Measurements from ENCODE around the gene MYRF.

The MYRF gene

GRCh38 chr11:61743486-61744095 lies 8.8 kb upstream of the MYRF start:
- no peak for DNase-seq

DNA sequence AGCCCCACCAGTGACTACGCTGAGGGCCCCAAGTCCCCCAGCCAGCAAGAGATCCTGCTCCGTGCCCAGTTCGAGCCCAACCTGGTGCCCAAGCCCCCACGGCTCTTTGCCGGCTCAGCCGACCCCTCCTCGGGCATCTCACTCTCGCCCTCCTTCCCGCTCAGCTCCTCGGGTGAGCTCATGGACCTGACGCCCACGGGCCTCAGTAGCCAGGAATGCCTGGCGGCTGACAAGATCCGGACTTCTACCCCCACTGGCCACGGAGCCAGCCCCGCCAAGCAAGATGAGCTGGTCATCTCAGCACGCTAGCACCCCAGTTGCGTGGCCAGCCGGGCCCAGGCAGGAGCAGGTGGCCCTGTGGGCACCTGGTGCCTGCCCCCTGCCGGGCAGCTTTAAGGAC lies 8.3 kb upstream of the MYRF start:
- DNase-seq: no peak

DNA sequence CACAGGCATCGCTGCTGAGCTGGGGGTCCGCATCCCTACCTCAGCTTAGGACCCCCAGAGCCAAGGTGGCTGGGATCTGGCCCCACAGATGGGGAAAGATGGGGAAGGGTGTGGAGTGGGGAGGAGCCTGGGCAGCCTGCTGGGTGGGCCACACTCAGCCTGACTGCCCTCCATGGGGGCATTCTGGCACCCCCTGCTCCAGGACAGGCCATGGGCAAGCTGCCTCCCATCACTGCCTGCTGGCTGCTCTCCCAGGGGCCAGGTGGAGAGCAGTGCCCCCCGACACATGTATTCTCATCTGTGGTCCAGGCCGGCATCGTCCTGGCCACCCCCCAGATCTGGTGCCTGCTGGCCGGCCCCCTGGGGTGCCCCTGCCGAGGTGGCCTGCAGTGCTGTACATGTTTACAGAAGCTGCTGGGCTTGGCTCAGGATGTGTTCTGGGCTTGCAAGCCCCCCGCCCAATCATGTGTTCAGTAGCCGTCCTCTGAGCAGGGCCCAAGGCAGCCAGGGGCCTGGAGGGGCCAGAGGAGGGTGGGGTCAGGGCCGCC lies 7.8 kb upstream of the MYRF start:
- DNase-seq: no peak

DNA sequence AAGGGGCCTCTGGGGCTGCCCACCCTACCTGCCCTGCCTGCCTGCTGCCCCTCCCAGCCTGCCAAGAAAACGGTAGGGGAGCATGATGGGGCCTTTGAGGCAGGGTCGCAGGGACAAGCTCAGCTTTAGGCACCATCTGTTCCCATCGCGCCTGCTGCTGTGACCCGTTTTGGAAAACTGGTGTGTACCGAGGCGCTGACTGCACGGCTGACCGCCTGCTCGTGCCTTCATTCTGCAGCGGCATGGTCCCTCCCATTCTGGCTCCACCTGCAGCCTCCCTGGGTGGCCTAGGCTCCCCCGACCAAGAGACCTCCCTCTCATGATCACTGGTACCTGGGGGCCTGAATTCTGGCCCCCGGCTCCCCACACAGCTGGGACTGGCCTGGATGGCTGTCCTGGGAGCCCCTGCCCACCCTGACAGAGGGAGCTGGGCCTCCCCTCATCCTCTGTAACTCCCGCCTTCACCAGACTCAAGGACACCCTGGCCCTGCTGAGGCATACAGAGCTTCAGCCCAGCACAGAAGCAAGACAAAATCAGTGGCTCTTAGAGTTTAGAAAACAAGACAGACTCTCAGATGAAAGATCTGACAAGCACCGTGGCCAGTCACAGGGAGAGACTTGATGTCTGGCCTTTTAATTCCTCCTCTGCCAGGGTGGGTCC lies 6.5 kb upstream of the MYRF start:
- no peak for DNase-seq

DNA sequence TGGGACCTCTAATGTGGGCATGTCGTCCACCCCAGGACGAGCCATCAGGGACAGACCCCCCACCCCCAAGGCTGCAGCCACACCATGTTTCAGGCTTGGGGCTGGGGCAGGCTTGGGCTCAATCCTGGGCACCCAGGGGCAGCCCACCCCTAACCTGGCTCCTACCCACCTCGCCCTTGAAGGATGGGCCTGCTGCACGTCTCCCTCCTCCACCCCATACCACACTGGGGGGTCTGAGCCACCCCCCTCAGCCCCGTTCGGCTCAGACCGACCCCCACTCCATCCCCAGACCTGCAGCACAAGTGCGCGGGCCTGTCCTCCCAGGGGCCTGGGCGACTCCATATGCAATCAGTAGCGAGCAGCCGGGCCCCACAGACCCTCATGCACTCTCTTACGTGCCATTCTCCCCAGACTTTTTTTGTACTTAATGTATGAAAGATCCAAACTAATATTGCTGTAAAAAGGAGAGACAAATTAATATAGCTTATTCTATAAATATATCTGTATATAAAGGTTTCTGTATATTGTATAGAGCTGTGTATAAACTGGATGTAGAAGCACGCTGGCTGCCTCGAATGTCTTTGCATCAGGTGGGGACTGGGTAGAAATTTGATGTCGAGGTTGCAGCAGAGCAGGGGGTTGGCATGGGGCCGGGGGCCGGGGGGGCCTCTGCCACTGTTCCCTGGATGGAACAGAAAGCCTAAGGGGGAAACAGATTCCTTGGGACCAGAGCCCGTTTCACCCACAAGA lies 5.8 kb upstream of the MYRF start:
- no peak for DNase-seq

GRCh38 chr11:61747192-61747966 lies 5.1 kb upstream of the MYRF start:
- no peak for DNase-seq

- DNase-seq: no peak
Measured at GRCh38 chr11:61747967-61748285, 4.5 kb upstream of the MYRF start.

GRCh38 chr11:61749591-61750217 lies 2.7 kb upstream of the MYRF start:
- DNase-seq: no peak

DNA sequence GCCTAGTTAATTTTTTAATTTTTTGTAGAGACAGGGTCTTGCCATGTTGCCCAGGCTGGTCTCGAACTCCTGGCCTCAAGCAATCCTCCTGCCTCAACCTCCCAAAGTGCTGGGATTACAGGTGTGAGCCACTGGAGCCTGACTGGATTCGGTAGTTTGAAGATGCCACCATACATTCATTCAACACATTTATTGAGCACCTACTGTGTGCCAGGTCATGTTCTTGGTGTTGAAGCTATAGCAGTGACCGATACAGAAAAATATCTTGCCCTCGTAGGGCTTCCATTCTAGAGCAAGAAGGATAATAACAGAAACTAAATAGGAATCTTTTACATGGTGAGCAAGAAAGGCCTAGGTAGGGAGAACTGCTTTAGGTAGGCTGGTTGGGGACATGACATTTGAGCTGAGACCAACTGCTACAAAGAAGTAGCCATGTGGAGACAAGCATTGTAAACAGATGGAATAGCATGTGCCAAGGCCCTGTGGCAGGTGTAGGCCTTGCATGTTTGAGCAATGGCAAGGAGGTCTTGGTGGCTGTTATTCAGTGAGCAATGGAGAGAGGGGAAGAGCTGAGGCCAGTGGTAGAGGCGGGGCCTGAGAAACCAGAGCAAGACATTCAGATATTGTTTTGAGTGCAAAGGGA lies 1.7 kb upstream of the MYRF start:
- no peak for DNase-seq

GRCh38 chr11:61751384-61751783 lies 1.1 kb upstream of the MYRF start:
- DNase-seq: no peak

GRCh38 chr11:61752925-61753521 lies 587 bp downstream of the MYRF start:
- DNase-seq: no peak

GRCh38 chr11:61753672-61754071 lies 1.2 kb downstream of the MYRF start:
- DNase-seq: no peak

- no peak for DNase-seq
Measured at GRCh38 chr11:61754534-61755482, 2.4 kb downstream of the MYRF start.

DNA sequence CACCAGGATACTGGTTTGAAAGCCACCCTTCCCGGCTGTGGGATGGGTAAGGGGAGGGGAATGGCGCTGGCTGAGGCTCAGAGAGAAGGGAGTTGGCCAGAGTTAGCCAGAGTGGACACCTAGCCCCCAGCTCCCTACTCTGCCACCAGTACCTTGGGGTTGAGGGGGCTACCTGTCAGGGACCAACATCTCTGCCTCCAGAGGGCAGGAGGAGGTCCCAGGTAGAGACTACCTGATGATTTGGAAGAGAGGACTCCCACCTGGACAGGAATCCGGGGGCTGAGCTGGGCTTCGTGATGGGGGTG lies 3.7 kb downstream of the MYRF start:
- no peak for DNase-seq

GRCh38 chr11:61756452-61757212 lies 4.2 kb downstream of the MYRF start:
- no peak for DNase-seq

DNA sequence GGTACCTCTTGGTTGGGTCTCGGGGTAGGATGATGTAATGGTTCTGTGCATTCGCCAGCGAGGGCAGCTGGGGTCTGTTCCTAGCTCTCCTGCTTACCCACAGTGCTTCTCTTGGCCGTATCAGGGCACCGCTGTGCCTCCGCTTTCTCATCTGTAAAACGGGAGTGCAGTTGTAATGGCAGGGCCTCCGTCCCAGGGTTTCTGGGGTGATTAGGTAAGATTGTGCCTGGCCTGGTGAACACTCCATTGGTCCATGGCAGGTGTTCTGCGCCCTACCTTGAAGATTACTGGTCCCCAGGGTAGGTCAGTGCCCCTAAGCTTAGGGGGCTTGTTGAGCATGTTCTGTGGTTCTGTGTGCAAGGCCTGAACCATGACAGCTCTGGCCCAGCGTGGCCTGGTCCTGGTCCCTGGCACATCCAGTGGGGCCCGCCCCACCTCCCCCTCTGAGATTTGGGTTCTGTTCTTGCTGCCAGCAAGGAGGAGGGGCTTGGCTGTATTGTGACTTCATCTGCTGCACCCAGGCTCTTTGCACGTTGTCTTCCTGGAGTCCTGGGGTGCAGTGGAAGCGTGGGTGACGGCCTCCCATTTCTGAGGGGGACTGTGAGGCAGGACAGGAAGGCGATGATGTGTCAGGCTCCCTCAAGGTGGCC lies 4.9 kb downstream of the MYRF start:
- DNase-seq: no peak

DNA sequence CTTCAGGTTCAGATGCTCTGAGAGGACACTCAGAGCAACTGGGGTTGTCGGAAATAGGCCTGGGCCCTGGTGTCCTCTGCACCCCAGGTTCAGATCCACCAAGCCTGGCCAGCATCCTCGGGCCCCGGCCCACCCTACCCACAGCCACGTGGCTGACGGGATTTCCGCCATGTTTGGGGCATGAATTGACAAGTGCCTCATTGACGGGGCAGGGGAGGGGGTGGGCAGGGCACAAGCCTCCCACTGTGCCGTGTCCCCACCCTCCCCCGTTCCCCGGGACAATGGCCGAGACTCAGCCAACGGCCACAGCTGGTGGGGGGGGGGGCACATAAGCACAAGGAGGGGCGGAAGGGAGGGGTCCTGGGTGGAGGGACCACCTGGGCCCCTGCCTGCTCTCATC lies 8.5 kb downstream of the MYRF start:
- DNase-seq: no peak

GRCh38 chr11:61761440-61762222 lies 9.2 kb downstream of the MYRF start:
- DNase-seq: no peak

- no peak for DNase-seq
Measured at GRCh38 chr11:61762223-61762615, 9.8 kb downstream of the MYRF start.

All from NCI-H345 (cell line).